Medulla oblongata (tissue), 1 donor: ENCODE results near the gene HHEX.
"Not testable (repeated sequence)": the region's sequence is repeated elsewhere in the genome, so short reads cannot be mapped to it uniquely, and the experiment has no call there.

Experiments used
- DNase-seq: peaks from one replicate; pipeline ENCODE4 v3.0.0-alpha.2; 2015; ENCODE audit errors: extremely low spot score

Gene HHEX

DNA sequence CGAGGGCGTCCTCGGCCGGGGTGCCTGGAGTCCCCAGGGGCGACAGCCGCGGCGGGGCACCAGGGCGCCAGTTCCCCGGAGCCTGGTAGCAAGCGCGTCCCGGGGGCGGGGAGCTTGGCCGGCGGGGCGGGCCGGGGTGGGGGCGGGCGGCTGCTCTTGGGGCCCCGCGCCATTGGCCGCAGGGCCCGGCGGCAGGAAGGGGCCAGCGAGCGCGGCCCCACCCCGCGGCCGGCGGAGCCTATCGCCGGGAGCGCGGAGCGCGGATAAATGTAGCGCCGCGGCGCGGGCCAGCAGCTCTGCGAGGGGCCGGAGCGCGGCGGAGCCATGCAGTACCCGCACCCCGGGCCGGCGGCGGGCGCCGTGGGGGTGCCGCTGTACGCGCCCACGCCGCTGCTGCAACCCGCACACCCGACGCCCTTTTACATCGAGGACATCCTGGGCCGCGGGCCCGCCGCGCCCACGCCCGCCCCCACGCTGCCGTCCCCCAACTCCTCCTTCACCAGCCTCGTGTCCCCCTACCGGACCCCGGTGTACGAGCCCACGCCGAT lies at the start of gene HHEX:
HHEX (plus strand) TSS at position 293 of the 548 bp plus-strand sequence; CDS start at position 325, 32 bp downstream.
- peak; percentile 42 for DNase-seq

DNA sequence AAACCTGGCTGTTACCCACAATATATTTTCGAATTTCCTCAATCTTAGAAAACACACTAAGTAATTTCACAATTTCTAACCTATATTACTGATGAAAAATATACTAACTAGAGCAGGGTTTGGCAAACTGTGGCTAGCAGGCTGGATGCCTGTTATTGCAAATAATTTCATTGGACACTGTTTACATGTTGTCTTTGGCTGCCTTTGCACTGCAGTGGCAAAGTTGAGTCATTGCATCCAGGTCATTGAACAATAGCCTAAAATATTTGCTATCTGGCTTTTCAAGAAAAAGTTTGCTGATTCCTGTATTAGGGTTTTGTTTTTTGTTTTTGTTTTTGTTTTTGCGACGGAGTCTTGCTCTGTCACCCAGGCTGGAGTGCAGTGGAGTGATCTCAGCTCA lies 49.6 kb upstream of the HHEX start:
- no peak for DNase-seq

DNA sequence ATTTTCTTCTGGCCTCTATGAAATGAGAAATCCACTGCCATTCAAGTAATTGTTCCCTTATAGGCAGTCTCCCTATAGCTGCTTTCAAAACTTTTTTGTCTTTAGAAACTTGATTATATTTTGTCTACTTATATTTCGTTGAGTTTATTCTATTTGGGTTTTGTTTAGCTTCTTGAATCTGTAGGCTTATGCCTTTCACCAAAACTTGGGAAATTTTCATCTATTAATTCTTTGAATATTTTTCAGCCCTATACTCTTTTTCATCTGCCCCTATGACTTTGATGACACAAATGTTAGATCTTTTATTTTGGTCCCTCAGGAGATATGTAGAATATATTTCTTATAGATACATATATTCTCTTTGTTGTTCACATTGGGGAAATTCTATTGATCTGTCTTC lies 48.3 kb upstream of the HHEX start:
- DNase-seq = no peak

DNA sequence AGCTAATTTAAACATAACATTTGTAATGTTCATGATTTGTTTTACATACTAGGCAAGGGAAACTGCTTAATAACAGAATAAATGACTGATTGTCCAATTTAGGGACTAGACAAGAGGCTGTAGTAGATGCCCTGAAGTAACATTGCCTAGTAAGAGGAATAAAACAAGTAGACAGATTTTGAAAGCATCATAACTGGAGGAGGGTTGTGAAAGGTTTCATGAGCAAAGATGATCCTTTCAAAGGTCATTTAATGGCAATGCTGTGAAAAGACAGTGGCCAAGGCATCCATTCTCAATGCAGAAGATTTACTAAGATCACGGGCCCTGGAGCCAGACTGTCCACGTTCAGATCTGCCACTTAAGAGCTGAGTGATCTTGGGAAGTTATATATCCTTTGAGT lies 44.8 kb upstream of the HHEX start:
- no peak for DNase-seq

DNA sequence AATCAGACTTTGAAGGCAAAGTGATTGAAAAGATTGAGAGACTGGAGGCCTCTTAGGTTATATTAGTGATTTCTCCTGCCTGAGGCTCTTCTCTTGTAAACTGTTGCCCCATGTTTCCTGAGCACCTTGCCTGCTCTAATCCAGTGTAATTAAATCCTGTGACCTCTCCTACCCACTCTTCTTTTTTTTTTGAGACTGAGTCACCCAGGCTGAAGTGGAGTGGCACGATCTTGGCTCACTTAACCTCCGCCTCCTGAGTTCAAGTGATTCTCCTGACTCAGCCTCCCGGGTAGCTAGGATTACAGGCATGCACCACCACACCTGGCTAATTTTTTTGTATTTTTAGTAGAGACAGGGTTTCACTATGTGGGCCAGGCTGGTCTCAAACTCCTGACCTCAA lies 38.9 kb upstream of the HHEX start:
- not testable (repeated sequence) for DNase-seq

DNA sequence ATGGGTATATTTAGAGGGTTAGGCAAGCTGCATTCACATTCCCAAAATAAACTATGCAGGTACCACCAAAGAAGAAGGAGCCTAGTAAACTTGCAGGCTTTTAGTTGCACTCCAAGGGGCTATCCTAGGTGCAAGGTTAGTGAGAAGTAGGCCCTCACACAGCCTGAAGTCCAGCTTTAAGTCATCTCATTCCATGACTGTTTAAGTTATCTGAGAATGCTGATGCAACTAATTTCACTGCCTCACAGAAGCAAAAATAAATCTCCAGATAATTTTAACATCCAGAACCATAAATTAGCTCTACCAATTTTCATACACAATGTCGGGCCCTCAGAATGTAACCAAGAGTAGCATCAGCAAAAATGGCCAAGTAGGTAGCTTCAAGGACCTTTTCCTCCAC lies 34.3 kb upstream of the HHEX start:
- no peak for DNase-seq

DNA sequence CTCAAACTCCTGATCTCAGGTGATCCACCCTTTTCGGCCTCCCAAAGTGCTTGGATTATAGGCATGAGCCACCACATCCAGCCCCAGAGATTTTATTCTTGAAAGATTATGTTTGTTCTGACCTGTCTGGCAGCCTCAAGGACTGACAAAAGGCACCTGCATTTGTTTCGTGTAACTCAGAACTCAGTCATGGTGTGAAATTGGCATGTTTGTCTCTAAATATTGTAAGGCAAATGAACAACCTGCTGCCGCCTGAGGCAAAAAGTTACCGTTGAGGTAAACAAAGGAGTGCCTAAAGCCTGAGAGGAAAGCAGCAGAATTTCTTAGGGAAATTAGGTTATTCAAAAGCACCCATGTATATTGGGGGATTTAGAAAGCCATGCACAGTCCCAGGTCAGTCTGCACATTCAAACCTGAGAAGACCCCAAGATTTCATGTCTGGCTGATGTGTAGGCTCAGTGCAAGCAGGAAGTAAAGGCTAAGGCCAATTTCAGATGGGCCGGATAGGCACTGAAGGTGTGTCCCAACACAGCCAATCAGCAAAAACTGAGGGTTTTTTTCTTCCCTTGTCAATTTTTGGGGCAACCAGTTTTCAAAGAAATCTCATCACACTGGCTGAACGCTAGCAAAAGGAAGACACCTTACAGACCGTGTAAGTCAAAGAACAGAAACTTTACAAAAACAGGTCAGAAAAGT lies 33.3 kb upstream of the HHEX start:
- DNase-seq = no peak

DNA sequence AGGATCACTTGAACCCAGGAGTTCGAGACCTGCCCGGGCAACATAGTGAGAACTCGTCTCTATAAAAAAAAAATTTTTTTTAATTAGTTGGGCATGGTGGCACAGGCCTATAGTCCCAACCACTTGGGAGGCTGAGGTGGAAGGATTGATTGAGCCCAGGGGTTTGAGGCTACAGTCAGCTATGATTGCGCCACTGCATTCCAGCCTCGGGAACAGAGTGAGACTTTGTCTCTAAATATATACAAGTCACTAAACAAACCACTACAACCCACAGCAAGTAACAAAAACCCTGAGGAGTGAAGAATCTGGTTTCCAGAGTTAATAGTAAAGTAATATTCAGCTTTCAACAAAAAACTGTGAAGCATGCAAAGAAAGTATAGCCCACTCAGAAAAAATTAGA lies 32.7 kb upstream of the HHEX start:
- no peak for DNase-seq

DNA sequence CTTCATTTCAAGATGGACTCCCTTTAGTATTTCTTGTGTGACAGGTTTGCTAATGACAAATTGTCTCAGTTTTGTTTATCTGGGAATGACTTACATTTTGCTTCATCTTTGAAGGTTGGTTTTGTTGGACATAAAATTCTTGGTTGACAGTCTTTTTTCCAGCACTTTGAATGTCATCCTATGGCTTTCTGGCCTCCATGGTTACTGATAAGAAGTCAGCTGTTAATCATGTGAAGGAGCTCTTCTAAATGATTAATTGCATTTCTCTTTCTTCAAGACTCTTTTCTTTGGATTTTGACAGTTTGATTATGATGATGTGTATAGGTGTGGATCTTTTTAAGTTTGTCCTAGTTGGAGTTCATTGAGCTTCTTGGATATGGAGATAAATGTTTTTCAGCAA lies 26.9 kb upstream of the HHEX start:
- no peak for DNase-seq

DNA sequence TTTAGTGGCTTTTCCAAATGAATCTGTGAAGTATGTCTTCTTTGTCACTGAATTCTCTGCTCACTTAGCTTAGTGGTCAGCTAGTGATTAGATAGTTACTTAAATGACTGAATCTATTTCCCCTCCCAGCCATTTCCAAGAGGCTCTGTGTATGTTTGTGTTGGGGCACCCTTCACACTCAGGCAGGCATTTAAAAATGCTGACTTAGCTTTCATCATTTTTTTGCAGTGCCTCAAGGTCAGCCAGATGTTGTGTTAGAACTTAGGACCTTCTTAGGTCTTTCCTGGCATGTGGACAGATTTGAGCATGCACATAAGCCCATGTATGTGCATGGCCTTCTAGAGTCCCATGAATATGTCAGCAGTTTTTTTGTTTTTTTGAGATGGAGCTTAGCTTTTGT lies 25.4 kb upstream of the HHEX start:
- DNase-seq = no peak

DNA sequence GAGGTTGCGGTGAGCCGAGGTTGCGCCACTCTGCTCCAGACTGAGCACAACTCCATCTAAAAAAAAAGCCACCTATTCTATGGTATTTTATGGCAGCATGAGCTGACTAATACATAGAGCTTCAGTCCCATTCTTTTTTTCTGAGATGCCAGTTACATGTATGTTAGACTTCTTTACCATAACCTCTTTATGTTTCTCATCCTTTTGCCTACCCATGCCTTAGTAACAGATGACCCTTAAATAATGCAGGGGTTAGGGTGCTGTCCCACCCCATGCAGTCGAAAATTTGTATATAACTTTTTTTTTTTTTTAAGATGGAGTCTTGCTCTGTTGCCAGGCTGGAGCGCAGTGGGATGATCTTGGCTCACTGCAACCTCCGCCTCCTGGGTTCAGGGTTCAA lies 22.7 kb upstream of the HHEX start:
- no peak for DNase-seq

DNA sequence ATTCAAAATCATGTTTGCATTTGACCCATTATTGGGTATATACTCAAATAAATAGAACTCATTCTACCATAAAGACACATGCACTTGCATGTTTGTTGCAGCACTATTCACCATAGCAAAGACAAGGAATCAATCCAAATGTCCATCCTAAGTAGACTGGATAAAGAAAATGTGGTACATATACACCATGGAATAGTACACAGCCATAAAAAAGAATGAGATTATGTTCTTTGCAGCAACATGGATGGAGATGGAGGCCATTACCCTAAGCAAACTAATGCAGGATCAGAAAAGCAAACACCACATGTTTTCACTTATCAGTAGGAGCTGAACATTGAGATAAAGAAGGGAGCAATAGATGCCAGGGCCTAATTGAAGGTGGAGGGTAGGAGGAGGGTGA lies 12.0 kb upstream of the HHEX start:
- DNase-seq = no peak

DNA sequence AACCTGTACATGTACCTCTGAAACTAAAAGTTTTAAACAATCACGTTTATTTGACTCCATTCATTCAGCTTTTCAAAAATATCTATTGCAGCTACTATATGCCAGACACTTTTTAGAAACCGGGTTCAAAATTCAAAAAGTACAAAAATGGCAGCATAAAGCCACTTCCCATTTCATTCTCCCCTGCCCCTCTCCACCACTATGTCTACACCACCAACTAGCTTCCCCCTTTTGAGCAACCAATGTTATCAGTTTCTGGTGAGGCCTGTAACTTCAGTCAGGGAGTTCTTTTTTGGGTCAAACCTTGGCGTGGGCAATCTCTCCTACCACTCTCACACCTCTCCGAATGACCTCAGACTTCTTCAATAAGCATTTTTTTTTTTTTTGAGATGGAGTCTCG lies 11.5 kb upstream of the HHEX start:
- DNase-seq = no peak

DNA sequence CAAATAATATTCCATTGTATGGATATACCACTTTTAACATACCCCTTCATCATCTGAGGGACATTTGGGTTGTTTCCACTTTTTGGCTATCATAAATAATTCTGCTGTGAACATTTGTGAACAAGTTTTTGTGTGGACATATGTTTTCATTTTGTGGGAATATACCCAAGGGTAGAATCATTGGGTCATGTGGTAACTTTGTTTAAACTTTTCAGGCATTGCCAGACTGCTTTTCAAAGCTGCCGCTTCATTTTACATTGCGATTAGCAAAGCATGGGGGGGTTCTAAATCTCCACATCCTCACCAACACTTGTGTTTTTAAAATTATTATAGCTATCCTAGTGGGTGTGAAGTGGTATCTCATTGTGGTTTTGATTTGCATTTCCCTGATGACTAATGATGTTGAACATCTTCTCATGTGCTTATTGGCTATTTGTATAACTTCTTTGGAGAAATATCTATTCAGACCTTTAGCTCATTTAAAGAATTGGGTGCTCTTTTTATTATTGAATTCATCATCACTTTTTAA lies 8.4 kb upstream of the HHEX start:
- DNase-seq = no peak

DNA sequence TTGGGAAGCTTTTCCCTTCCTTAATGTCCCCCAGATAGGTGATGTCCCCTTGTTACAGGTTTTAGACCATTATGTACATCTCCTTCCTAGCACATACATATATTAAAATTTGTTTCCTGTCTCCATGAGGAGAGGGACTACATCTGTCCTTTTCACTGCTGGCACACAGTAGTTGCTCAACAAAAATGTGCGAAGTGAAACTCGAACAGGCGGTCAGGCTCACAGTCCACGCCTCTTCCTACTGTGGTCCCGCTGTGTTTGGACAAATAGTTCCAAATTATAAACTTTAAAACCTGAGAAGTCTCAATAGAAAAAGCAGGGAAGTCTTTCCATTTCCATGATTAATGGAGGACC lies 1.2 kb upstream of the HHEX start:
- no peak for DNase-seq

DNA sequence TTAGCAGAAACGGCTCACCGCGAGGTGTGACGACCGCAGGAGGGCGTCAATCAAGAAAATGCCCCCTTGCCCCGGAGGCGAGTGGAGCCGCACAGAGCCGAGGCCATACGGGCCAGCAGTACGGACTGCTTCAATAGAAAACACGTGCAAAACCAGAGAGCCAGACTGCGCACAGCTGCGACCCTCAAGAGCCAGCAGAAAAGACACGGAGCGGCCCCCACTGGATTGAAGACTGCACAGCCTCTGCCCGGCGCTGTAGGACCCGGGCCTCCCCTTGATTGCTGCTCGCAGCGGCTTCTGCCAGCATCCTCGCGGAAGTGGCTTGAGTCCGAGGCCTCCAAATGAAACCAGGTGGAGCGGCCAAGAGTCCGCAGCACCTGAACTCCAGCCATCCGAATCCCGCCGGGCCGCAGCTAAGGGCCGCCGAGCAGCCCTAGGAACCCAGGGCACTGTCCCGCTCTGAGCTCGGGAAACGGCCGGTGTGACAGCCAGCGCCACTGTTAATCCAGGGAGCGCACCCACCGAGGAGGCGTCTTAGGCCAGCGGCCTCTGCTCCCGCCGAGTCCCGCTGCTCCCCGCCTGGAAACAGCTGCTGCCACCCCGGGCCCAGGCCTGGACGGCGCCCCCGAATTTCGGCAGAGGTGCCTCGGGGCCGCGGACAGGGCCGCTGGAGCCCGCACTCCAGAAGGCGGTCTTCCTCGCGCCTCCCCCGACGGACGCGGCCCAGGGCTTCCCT lies 660 bp upstream of the HHEX start:
- peak; percentile 10 for DNase-seq

DNA sequence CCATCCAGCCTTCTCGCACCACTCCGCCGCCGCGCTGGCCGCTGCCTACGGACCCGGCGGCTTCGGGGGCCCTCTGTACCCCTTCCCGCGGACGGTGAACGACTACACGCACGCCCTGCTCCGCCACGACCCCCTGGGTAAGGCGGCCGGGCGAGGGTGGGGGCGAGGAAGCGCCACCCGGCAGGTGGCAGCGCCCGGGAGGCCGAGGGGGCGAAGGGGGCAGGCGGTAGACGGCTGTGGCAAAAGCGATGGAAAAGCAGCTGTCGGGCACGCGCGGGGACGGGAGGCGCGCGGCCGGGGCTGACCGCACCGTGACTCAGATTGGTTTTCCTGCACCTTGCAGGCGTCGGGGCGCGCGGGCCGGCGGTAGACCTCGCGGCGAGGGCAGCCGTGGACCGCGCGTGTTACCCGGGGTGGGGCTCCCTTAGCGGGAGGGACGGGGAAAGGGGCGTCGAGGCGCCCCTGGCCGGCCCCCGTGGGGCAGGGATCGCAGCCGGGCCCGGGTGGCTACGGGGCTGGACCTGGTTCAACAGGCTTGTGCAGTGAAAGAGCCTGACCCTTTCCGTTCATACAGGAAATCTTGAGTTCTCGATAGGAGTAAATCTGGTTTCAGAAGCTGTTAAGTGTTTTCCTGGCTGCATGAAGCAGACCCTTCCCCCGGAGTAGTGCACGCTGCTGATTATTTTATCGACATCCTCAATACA lies 608 bp downstream of the HHEX start:
- DNase-seq = peak; percentile 38

DNA sequence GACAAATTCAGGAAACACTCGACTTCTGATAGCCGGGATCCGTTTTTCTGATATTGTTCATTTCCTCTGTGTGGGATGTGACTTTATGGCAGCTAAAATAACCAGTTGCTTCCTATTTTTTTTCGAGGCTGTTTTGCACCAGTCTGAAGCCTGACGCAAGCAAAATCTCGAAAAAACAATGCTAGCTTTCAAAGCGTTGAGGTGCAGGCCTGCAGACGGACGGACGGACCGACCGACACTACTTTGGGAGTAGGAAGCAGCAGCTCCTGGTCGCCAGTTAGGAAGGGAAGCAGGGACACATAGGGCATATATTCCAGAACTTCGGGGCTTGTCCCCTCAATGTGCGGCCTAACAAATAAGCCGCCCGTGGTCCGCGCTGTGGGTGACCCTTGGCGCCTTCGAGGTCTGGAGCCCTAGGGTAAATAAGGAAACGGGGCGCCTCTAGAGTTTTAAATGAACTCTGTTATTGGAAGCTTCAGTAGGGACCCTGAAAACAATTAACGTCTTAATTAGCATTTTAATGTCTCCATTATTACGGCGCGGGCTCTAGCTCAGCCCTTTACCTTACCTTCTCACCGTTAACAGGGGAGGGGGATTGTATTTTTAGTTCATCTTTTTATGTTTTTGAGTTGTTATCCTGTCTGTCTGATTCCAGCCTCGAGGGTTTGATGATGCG lies 1.3 kb downstream of the HHEX start:
- DNase-seq = no peak

DNA sequence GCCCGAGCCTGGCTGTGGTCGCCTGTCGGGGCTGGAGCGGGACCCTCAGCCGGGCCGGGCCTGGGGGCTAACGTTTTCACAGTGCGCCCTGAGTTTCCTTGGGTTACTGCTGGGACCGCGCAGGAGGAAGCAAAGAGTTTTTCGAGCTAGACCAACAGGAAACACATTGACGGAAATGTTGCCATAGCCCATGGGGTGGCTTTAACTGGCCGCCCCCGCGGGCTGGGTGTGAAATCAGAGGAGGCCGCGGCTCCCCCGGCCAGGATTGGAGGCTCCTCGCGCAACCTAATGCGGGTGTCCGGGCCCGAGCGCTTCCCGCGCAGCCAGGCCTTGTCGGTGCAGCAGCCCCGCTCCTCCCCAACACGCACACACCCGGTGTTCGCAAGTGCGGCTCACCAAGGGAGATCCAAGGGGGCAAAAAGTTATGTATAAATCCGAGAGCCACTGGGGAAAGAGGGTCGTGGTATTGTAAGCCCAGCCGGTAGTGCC lies 1.9 kb downstream of the HHEX start:
- DNase-seq = peak; percentile 69

DNA sequence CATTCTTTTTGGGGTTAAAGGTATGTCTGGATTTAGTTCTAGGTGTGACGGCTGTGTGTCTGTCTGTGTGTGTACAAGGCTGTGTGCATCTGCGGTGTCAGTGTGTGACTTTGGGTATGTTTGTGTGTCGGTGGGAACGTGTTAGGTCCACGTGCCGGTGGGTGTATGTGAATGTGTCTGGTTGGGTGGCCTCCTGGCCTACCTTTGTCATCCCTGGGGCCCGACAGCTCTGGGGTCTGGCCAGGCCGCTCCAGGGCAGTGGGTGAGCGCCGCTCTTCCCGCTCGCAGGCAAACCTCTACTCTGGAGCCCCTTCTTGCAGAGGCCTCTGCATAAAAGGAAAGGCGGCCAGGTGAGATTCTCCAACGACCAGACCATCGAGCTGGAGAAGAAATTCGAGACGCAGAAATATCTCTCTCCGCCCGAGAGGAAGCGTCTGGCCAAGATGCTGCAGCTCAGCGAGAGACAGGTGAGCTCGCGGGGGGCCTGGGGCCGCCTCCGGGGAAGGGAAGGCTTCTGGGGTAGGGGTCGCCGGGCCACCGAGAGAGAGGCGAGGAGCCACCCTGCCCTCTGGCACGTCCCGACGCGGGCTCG lies 2.4 kb downstream of the HHEX start:
- no peak for DNase-seq
